ENCODE results near the gene MFAP3L.
"Not testable (repeated sequence)": the region's sequence is repeated elsewhere in the genome, so short reads cannot be mapped to it uniquely, and the experiment has no call there.

Gene MFAP3L

DNA sequence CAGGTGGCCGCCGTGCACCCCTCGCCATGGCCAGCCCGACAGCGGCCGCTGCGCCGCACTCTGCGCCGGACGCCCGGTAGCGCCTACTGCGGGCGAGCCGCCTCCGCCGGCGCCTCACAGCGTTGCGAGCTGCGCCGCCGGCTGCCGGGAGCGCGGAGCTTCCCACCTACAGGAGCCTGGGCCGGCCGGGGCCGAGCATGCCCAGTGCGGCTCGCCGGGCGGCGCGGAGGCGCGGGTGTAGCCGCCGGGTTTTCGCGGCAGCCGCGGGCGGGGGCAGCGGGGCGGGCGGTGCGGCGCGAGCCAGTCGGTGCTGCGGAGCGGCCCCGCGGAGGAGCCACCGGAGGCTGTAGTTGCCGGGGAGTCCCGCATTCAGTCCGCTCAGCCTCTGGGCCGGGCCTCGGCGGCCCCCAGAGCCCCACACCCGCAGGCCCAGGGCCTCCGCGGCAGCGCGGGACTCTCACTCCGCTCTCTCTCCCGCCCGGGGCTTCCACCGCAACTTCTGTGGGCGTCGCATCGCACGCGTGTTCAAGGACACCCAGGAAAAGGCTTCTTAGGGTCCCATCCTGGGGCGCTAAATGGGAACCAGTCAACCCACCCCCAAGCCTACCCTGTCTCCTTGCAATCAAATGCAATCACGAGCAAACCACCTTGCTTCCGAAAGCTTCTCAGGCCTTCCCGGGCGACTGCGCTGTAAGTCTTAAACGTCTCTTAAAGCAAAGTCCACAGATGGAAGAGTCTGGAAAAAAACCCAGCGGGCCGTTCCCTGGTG lies at the start of gene MFAP3L:
Gene MFAP3L (minus strand): TSS at position 143 of the 769 bp plus-strand sequence. CDS start 20,518 bp downstream, outside the sequence.
- DNase-seq, result peak; percentile 66 to 72

- DNase-seq, result no peak
These were observed 45.0 kb upstream of the MFAP3L start for GRCh38 chr4:170071196-170071595.

GRCh38 chr4:170068438-170069128 lies 42.4 kb upstream of the MFAP3L start:
- DNase-seq, result no peak

DNA sequence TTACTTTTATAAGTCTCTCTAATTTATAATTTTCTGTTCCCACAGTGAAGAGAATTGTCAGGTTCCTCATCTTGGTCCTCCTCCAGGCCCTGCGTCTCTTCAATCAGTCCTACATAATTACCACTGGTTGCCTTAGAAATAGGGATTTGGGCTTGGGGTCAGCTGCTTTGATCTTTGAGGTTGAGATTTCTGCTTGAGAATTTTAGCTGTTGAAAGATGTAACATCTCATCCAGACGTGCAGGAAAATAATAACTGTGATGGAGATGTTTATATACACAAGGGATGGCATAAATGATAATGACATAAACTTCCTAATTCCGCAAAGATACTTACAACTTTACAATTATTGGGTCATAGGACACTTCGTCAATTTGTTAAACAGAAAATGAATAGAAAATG lies 33.2 kb upstream of the MFAP3L start:
- no peak for DNase-seq

GRCh38 chr4:170058826-170059225 lies 32.6 kb upstream of the MFAP3L start:
- DNase-seq, result no peak

DNA sequence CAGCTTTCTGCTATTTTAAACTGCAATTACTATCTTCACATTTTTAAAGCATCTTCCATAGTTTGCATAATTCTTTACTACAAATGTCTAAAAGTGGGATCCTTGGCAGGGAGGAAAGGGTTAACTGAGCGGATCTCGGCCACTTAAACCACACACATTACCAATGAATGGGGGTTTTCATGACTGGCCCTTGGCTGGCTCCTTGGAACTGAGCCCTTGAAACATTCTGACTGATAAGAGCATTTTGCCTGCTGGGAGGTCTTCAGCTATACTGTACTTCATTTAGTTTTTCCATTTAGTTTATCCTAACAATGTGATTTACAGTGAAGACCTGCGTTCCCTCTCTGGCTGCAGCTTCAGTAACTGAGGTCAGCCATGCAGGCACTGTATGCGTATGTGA lies 31.7 kb upstream of the MFAP3L start:
- DNase-seq, result no peak

- DNase-seq, result no peak
These were observed 26.7 kb upstream of the MFAP3L start for GRCh38 chr4:170052919-170053318.

- no peak for DNase-seq
These were observed 25.2 kb upstream of the MFAP3L start for GRCh38 chr4:170051402-170051801.

DNA sequence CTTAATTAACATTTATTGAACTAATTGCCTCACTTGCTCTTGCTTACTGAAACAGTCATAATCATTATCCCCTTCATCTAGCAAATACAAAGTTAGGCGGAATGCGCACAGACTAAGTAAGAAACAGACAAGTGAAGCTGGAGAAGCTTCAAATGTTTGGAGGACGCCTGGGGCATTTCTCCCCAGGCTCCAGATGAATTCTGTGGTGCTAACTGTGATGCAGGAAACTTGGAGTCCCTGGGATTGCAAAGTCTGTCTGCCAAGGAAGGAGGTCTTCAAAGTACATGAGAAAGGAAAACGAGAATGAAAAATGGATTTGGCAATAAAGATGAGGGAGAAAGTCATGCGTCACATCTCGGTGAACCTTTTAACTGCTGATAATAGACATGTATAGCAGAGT lies 23.6 kb upstream of the MFAP3L start:
- DNase-seq, result no peak

- DNase-seq, result peak; percentile 43 to 54
These were observed 21.7 kb upstream of the MFAP3L start for GRCh38 chr4:170047771-170048354.

GRCh38 chr4:170046156-170046555 lies 20.0 kb upstream of the MFAP3L start:
- DNase-seq, result not testable (repeated sequence)

DNA sequence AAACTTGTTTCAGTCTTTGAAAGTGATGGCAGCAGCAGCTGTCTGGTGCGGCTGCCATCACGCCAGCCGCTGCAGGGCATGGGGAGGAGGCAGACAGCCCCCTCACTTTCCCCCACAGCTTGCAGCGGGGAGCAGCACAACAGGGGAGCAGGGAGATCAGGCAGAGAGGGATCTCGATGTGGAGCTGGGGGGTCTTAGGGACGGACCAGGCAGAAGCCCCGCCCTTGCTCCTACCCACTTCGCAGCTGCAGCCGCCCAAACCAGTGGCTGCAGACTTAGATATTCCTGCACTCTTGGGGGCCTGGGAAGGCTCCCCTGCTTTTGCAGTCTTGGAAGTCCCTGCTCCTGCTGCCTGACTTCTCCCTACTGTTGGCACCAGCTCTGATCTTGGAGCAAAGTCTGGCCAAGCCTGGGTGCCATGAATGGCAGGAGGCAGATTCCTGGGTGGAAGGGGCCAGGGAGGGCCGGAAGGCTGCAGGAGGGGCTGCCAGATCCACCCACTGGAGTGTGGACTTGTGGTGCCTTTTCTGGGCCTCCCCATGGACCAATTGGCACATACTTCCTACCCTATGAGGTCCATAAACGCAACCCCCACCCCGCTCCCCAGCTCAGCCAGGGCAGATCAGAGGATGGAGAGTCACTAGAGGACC lies 14.0 kb upstream of the MFAP3L start:
- no peak for DNase-seq

DNA sequence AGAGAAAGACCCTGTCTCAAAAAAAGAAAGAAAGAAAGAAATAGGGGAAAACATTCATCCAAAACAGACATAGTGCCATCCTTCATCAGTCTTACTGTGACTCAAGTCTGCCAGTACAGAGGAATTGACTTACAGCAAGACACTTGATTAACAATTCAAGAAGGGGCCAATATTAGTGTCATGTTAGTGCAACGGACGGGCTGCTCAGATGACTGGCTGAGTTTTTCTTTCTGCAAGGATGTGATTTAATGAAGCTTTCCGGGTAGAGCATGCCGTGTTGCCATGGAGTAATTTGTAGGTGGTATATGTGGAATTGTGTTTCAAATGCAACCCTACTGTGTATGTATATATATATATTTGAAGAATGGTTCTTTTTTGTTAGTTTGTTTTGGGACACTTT lies 12.6 kb upstream of the MFAP3L start:
- no peak for DNase-seq

GRCh38 chr4:170038232-170038631 lies 12.0 kb upstream of the MFAP3L start:
- no peak for DNase-seq

DNA sequence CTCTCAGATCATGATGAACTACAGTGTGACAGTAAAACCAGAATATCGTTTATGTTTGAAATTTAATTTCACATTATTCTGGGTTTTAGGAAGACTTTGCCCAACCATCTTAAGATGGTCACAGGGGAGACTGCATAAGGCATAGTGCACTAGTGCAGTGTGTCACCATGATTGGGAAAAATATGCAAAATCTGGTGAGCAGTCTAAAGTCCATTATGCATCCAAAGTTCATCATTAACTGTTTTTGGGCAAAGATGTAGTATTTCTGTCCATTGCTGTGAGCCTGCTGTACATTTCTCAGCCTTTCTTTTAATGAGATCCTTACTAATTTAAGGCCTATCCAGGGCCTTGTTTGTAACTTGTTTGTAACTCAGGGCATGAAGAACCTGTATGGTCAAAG lies 11.3 kb upstream of the MFAP3L start:
- DNase-seq, result no peak

DNA sequence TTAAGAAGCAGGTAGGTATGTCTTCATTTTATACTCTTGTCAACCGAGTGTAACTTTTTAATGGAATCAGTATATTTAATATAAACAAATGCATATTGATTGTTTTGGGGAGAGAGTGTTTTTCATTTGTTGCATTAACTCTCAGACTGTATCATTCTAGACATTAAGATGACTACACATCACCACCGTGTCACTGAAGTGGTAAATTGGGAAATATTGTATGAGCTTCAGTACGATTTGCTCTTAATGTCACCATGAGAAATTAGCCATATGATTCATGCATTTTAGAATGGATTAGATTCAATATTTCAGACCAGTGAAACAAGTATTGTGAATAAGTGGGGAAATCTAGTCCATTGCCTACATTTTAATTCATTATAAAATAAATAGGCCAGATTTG lies 9.7 kb upstream of the MFAP3L start:
- DNase-seq, result no peak

DNA sequence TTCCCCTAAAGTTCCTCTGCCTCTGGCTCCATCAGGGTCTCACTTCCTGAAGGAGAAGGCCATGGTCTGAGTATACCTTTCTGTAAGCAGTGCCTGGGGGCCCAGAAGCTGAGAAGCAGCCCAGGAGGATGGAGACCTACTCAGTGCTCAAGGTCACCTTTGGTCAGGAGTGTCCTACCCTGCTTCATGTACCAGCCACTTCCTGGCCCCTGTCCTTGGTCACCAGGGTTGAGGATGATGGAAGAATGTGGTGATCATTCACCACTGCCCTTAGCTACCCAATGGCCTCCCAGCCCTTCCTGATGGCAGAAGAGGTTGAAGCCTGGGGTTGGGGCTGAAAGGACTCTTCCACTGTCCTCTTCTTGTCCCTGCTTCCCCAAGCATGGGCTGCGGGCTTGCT lies 9.0 kb upstream of the MFAP3L start:
- no peak for DNase-seq

DNA sequence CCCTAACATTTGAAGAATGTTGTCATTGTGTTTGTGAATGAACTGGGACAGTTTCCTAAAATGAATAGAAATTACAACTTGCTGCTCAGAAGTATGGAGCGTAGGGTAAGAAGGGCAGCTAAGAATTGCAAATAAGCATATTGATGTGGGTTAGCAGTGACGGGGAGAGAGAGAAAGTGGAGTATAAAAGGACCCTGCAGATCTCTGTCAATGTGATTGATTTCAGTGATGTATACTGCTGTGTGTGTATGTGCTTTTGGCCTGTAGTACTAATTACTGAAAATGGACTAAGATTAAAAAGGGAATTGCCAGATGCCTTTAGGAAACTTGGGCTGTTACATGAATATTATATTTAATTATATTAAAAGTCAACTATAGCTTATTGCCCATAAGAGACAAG lies 7.8 kb upstream of the MFAP3L start:
- no peak for DNase-seq

DNA sequence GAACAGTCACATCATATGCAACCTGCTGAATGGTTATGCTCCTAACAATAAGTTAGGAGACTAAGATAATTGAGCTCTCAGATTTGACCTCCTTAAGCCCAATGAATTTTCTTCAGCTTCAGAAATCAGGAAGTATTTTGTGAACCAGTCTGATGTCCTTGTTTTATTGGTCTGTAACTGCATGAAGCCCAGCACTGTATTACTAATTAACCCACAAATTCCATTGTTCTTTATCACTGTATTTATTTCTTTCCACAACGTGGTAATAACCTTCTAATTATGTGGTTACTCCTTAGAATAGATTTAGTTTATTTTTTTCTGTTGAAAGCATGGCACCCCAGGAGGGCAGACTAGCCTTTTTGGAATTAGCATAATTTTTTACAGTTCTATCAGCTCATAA lies 3.9 kb upstream of the MFAP3L start:
- no peak for DNase-seq

- DNase-seq, result peak; percentile 88 to 91
These were observed 1.1 kb upstream of the MFAP3L start for GRCh38 chr4:170027181-170027829.

- DNase-seq, result peak in 1 of 2 experiments; percentile 11
These were observed 507 bp downstream of the MFAP3L start for GRCh38 chr4:170025523-170026252.

DNA sequence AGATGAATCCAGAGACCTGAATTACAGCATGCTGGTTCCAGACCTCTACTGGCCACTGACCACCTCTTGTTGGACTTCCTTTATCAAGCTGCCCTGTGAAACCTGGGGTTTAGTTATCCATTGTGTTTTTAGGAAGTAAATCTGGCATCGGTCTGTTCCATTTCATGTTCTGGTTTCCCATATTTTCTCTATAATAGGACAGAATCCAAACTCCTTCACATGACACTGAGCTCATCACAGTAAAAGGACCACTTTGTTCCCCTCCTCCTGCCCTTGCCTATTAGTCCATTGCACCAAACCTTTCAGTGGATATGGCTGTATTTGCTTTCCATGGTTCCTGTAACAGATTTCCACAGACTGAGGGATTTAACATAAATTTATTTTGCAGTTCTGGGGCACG lies 4.0 kb downstream of the MFAP3L start:
- DNase-seq, result no peak

All from activated CD4-positive, alpha-beta T cell treated with anti-CD3 and anti-CD28 coated beads, Interleukin-2, amount 50 U/mL, for 4 hours (primary cell).